GM21390 (cell line): Measurements from ENCODE around the gene FLYWCH2.
"Not testable (repeated sequence)": the region's sequence is repeated elsewhere in the genome, so short reads cannot be mapped to it uniquely, and the experiment has no call there.

Experiments
- ATAC-seq: cut with Tn5 transposase; IDR thresholded peaks from one replicate; pipeline ENCODE4 v1.9.1; 2021; ENCODE audit not compliant: unreplicated experiment

FLYWCH2 gene

DNA sequence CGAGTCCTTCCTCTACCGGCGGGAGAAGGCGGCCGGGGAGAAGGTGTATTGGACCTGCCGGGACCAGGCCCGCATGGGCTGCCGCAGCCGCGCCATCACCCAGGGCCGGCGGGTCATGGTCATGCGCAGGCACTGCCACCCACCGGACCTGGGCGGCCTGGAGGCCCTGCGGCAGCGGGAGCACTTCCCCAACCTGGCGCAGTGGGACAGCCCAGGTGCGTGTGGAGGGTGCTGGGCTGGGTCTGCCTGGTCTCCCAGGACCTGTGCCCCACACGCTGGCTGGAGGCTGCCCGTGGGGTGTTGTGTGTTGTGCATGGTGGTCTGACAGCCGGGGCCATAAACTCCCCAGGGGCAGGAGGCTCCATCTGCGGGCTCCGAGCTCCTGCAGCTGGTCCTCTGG is 54.2 kb downstream of the FLYWCH2 start:
- ATAC-seq, result no peak

DNA sequence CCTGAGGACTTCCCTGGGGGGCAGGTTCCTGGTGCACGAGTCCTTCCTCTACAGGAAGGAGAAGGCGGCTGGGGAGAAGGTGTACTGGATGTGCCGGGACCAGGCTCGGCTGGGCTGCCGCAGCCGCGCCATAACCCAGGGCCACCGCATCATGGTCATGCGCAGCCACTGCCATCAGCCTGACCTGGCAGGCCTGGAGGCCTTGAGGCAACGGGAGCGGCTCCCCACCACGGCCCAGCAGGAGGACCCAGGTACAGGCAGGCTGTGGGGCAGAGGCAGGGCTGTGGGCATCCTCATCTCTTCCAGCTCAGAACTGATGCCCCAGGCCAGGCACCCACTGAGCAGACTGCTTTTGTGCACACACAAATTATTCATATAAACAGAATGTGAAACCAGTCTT is 55.2 kb downstream of the FLYWCH2 start:
- ATAC-seq, result no peak

DNA sequence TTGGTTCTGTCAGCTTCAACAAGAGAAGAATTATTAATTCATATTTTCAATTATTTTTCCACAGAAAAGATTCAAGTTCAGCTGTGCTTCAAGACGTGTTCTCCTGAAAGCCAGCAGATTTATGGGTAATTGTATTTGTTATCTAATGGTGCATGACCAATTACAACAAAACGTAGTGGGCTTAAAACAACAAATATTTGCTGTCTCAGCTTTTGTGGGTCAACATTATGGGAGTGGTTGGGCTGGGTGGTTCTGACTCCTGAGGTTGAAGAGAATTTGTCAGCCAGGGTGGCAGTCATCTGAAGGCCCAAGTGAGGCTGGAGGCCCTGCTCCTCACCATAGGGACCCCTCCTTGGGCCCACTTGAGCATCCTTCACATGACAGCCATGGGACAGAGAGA is 57.0 kb downstream of the FLYWCH2 start:
- no peak for ATAC-seq

DNA sequence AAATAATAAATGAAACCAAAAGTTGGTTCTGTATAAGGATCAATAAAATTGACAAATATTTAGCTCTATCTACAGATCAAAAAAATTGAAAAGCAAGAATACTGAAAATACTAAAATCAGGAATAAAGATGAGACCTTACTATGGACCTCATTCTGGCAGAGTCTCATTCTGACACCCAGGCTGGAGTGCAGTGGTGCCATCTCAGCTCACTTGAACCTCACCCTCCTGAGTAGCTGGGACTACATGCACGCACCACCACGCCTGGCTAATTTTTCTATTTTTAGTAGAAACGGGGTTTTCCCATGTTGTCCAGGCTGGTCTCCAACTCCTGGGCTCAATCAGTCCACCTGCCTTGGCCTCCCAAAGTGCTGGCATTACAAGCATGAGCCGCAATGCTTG is 59.0 kb downstream of the FLYWCH2 start:
- ATAC-seq, result no peak

DNA sequence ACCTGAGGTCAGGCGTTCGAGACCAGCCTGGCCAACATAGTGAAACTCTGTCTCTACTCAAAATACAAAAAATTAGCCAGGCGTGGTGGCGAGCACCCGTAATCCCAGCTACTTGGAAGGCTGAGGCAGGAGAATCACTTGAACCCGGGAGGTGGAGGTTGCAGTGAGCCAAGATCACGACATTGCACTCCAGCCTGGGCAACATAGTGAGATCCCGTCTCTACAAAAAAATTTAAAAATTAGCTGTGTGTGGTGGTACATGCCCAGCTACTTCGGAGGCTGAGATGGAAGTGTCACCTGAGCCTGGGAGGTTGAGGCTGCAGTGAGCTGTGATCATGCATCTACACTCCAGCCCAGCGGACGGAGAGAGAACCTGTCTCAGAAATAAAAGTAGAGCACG is 60.7 kb downstream of the FLYWCH2 start:
- ATAC-seq, result not testable (repeated sequence)

DNA sequence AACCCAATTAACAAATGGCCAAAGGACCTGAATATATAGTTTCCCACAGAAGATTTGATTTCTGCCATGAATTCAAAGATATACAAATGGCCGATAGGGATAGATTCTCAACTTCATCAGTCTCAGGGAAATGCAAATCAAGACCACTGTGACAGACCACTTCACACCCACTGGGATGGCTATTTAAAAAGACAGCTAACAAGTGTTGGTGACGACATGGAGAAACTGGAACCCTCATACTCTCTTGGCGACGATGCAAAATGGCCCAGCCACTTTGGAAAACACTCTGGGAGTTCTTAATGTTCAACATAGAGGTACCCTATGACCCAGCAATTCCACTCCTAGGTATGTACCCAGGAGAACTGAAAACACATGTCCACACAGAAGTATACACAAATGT is 63.6 kb downstream of the FLYWCH2 start:
- ATAC-seq, result no peak
